ENCODE results near the gene COX5A. TPM values are rescaled to one million over a fixed set of nuclear protein-coding genes. Genes with fewer than 3 reads are reported as not detected.

The COX5A gene
- polyA plus RNA-seq, 1 donor, result 192 TPM

- DNase-seq, result no peak
These were observed 65.2 kb downstream of the COX5A start for GRCh38 chr15:74872702-74873035.

GRCh38 chr15:74870436-74871215 is 67.2 kb downstream of the COX5A start:
- DNase-seq, result no peak

Other genes starting within 250 kb of the COX5A start
- 45.3 TPM for gene EDC3, start 242.0 kb downstream of the COX5A start, polyA plus RNA-seq (ENCODE audit: insufficient read length)
- gene CYP1A1, start 212.5 kb downstream of the COX5A start, polyA plus RNA-seq (ENCODE audit: insufficient read length), result not detected
- gene CYP1A2, start 189.2 kb downstream of the COX5A start, polyA plus RNA-seq (ENCODE audit: insufficient read length), result 0.18 TPM
- 46.2 TPM for gene CSK, start 156.0 kb downstream of the COX5A start, polyA plus RNA-seq (ENCODE audit: insufficient read length)
- gene LMAN1L, start 125.2 kb downstream of the COX5A start, polyA plus RNA-seq (ENCODE audit: insufficient read length), result not detected
- gene CPLX3, start 111.4 kb downstream of the COX5A start, polyA plus RNA-seq (ENCODE audit: insufficient read length), result not detected
- 32.5 TPM for gene ULK3, start 94.9 kb downstream of the COX5A start, polyA plus RNA-seq (ENCODE audit: insufficient read length)
- gene SCAMP2, start 64.7 kb downstream of the COX5A start, polyA plus RNA-seq (ENCODE audit: insufficient read length), result 64.7 TPM
- gene MPI, start 48.0 kb downstream of the COX5A start, polyA plus RNA-seq (ENCODE audit: insufficient read length), result 65.7 TPM
- 60.9 TPM for gene FAM219B, start 31.2 kb downstream of the COX5A start, polyA plus RNA-seq (ENCODE audit: insufficient read length)
- gene RPP25, start 18.7 kb upstream of the COX5A start, polyA plus RNA-seq (ENCODE audit: insufficient read length), result 3.1 TPM
- 47.9 TPM for gene SCAMP5, start 57.5 kb upstream of the COX5A start, polyA plus RNA-seq (ENCODE audit: insufficient read length)
- gene PPCDC, start 85.5 kb upstream of the COX5A start, polyA plus RNA-seq (ENCODE audit: insufficient read length), result 13.3 TPM

Measured in left kidney (tissue), 2 donors.